HL-60 (cell line): ENCODE measurements around the gene GDPD5.

ENCODE experiments used
- CTCF ChIP-seq: IDR thresholded peaks from one replicate; pipeline ENCODE4 v1.5.1; 2011; ENCODE audit warnings: low read length, control low read depth, inconsistent platforms; ENCODE audit not compliant: insufficient read depth
- POLR2AphosphoS5 ChIP-seq: IDR thresholded peaks from 2 replicates; pipeline ENCODE4 v1.6.1; 2012; ENCODE audit warnings: low read depth
- REST ChIP-seq: IDR thresholded peaks from 2 replicates; pipeline ENCODE4 v1.6.1; 2012; ENCODE audit warnings: low read depth; ENCODE audit not compliant: insufficient replicate concordance
- SPI1 ChIP-seq: IDR thresholded peaks from 2 replicates; pipeline ENCODE4 v1.6.1; 2012; ENCODE audit warnings: low read depth, mild to moderate bottlenecking, borderline replicate concordance

GRCh38 chr11:75565916-75566762 lies 40.4 kb upstream of the GDPD5 start:
- TF ChIP-seq CTCF (no peak), POLR2AphosphoS5 (no peak), SPI1 (no peak), REST (no peak)
